8988T (cell line): Measurements from ENCODE around the gene KPNA2.
"Not testable (repeated sequence)": the region's sequence is repeated elsewhere in the genome, so short reads cannot be mapped to it uniquely, and the experiment has no call there.

Experiments used
- DNase-seq: peaks from one replicate; pipeline ENCODE4 v3.0.0; 2011

KPNA2 gene

DNA sequence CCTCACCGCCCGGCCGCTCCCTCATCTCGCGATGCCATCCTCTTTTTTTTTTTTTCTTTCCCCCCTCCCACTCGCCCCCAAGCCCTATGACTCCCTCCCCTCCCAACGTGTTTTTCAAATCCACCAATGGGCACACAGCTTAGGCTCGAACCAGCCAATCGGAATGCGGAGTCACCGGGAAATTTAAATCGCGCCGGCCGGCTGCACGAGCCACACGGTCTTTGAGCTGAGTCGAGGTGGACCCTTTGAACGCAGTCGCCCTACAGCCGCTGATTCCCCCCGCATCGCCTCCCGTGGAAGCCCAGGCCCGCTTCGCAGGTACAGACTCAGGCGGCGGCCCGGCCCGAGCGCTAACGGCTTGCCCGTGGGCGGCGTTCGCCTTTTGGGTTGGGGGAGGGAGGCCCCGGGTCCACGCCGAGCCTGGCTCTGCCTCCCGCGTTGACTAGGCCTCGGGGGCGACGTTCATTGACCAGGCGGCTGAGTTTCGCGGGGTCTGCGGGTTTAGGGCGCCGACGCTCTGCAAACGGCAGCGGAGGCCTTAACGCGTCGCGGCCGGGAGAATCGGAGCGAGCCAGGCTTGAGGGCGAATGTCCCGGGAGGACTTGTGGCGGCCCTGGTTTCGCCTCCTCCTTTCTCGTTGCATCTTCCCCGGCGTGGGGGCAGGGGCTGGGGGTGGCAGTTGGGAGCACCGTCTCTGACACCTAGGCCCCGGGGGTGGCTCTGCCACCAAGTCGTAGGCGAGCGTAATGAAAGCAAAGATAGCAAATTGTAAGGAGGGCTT lies at the start of gene KPNA2:
Gene KPNA2 (plus strand): TSS at position 213 of the 781 bp plus-strand sequence. CDS start 1,398 bp downstream, outside the sequence.
- DNase-seq: peak; percentile 62

DNA sequence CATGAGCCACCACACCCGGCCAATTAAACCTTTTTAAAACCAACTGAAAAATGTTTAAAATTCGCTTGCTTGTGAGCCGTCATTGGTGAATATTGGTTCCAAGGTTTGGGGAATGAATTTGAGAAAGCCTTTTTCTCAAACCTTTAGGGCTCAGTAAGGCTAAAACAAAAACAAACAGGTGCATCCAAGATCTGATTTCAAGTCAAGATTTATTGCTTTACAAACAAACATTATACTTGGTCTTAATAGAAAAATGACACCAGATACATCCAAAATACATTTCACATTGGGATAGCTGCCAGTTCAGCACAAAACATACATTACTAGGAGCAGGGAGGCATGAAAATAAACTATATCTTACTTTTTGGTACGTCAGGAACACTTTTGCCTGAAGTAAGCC lies 44.6 kb upstream of the KPNA2 start:
- no peak for DNase-seq

DNA sequence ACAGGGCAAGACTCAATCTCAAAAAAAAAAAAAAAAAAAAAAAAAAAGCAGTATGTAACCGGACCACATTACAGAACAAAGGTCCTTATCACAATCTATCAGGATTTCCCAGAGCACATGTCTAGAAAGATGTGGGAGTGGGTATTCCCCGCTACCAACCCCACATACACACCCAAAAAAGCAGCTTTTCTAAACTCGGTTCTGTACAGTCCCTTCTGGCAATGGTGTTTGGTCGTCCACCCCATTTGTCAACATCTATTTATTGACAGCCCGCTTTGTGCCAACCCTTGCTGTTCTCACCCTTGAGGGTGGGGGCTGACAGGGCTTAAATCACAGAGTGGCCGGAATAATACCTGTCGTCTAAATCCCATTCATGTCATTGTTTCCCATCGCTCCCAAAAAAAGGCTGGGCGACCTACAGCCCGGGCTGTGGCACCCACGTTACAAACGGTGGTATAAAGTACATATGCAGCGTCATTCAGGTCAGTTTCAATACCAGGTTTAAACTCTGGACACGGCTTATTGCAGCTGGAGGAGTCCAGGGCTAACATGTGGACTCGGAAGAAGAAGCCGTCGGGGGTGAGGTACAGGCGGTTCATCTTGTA lies 42.9 kb upstream of the KPNA2 start:
- DNase-seq: no peak

DNA sequence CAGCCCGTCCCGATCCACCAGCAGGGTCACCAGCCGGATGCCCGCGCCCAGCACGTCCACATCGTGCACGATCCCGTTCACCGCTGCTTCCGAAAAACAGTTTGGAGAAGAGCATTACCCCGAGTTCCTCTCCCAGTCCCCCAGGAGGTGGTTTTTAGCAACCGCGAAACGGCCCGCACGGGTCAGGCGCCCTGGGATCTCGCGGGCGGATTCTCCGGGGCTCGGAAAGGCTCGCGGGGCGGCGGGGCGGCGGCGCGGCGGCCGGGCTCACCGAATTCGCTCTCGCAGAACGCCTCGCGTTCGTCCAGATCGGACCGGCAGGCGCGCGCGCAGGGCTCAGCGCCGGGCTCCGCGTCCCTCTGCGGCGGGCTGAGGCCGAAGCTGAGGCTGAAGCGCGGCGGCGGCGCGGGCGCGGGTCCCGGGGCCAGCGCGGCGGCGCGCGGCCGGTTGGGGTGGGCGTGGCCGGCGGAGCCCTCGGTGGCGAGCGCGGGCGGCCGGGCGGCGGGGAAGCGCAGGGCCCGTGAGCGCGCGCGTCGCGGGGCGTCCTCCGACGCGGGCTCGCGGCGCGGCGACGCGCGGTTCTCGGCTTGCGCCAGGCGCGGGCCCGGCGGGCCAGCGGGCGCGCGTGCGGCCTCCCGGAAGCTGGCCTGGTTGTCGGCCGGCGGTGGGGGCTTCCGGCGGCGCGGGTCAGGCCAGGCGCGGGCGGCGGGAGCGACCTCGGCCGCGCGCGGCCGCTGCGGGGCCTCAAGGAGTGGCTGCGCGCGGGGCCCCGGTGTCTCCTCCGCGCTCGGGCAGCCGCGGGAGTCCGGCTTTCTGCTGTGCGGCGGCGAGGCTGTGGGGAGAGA lies 42.2 kb upstream of the KPNA2 start:
- DNase-seq: peak; percentile 66

DNA sequence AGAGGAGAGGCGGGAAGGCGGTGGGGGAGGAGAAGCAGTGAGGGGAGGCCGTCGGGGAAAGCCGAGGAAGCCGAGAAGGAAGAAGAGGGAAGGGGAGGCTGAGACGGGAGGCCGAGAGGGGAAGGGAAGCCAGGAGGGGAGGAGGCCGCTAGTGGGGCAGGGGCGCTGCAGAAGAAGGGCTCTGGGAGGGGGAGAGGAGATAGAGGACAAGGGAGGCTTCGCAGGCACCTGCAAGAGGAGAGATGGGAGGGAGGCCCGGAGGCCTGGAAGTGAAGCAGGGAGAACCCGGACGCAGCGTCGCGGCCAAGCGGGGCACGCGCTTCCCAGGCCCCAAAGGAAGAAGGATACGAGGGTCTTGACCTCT lies 41.6 kb upstream of the KPNA2 start:
- DNase-seq: no peak

DNA sequence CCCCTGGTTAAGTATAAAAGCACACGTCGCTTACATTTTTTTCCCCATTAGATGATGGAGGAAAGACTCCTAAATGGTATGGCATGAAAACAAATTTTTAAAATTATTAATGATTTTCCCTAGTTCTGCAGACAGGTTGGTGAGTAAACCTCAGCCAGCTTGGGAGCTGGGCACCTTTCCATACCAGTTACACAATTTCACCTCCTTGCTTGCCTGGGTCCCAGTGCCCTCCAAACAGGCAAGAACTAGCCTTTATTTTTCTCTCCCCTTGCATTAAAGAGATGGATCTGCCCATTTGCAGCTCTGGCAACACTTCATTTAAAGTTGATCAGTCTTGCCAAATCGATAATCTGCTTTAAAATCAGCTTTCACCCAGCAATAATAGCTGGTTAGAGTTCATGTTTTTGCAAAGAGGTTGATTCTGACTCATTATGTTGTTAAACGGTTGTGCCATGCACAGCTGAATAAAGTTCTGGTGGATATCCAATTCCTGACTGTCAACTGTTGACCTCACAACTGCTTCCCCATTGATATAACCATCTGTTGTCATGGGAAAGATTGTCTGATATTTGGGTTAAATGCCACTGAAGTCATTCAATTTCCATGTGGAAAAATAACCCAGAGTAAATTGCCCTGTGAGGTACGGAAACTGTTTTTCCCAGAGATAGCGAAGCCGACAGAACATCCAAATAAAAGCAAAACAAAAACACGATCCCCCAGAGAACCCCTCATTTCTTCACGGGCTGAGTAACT lies 40.5 kb upstream of the KPNA2 start:
- no peak for DNase-seq

DNA sequence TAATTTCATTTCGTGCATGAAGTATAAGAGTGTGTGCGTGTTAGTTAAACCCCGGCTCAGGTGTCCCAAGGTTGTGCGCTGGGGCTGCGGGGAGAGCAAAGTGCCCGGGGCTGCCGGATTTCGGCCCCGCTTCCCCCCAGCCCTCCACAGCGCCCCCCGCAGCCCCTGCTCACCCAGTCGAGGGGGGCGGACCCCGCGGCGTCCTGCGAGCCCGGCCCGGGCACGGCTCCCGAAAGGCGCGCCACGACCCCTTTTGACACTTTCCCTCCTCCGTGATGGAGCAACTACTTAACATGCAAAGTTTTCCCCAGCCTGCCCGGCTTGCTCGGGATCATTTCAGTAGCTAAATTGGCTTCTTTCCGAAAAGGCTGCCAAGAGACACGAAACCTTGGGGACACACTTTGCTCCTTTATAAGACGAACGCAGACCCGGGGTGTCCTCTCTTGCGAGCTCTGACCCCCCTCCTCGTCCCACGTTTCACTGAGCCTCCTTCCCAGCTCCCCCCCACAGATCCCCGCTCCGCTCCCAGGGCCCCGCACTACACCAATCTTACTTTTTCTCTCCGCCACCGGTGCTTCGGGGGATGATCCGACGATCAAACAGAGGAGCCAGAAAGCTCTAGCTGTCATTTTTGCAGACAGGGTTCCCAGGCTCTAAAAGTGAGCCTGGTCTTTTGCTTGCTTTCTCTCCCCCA lies 39.8 kb upstream of the KPNA2 start:
- DNase-seq: peak; percentile 34

DNA sequence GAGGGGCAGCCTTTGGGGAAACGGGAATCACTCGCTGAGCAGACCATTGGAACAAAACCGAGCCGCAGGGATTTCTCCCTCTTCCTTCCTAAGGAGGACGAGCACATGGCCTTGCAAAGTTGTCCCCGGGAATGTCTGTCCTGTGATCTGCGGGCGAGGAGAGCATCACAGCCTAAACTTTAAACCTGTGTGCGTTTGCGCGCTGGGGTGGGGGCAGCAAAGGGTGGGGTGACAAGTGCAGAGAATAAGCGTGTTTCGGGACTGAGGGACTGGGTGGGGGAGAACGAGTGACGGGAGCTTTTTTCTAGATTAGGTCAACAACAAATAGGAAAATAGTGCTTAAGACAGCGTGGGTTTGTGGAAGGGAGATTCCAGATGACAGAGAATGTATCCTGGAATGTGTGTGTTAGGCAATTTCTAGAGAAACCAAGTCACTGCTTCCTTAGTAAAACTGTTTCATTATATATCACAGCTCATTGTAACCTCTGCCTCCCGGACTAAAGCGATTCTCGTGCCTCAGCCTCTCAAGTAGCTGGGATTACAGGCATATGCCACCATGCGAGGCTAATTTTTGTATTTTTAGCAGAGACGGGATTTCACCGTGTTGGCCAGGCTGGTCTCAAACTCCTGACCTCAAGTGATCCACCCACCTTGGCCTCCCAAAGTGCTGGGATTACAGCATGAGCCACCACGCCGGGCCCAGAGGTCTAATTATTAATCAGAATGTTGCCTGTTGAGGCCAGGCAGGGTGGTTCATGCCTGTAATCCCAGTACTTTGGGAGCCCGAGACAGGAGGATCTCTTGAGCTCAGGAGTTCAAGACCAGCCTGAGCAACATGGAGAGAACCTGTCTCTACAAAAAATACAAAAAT lies 39.0 kb upstream of the KPNA2 start, which contains the start of gene C17orf58:
Gene C17orf58 (minus strand): TSS at position 169 of the 871 bp plus-strand sequence. CDS start 271 bp downstream, outside the sequence.
- DNase-seq: not testable (repeated sequence)

DNA sequence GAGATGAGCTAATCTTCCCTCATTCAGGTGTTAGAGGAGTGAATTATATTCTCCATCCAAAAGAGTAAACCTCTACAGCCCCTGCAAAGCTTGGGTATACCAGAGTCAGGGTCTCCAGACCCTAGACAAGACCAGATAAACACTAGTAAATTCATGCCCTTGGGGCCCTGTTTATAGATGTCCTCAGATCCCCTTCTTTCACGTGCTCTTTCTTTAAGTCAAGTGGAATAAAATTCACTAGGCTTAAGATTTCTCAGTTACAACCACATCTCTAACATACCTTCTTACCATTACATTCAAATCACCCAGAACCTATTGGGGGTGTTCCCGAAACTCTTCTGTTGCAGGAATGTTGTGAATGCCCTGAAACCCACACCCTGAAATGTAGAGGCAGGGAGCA lies 37.1 kb upstream of the KPNA2 start:
- DNase-seq: no peak

DNA sequence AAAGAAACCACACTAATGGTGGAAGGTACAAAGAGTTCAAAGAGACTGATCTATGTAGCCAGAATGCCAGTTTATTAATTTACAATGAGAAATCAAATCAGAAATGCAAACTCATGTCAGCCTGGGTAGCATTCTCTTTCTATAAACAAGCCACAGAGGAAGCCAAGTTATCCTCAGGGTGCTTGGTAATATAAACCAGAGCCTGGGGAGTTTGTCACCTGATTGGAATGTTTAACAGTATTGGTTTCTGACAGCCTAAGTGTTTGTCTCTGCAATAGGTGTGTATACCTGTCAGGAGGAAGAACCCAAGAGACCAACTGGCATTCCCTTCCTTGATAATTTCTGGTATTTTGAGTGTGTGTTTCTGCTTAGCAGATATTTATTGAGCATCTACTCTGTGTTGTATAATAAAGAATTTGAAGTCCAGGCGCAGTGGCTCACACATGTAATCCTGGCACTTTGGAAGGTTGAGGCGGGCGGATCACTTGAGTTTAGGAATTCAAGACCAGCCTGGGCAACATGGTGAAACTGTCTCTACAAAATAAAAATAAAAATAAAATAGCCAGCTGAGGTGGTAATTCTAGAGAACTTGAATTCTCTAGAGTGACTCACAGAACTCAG lies 36.1 kb upstream of the KPNA2 start:
- DNase-seq: no peak

DNA sequence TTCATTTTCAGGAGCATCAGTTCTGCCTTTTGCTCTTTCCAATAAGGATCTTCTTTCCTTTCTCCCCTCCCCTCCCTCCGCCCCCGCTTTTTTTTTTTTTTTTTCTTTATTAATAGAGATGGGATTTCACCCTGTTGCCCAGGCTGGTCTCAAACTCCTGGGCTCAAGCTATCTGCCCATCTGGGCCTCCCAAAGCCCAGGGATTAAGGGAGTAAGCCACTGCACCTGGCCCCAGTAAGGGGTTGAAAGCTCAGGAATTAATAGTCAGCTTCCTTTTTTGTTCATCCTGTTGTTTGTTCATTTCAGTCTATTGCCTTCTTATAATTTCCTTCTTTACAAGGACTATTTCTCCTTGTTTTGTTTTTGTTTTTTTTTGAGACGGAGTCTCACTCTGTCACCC lies 31.3 kb upstream of the KPNA2 start:
- no peak for DNase-seq

DNA sequence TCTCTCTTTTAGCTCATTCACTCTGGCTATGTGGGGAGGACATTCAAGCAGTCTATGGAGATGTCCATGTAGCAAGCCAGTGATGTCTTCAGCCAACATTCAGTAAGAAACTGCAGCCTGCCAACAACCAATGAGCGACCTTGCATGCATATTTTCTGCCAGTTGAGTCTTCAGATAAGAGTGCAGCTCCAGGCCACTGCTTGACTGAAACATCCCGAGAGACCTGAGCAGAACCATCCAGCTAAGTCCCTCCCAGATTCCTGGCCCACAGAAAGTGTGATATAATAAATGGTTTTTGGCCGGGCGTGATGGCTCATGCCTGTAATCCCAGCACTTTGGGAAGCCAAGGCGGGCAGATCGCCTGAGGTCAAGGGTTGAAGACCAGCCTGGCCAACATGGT lies 28.7 kb upstream of the KPNA2 start:
- no peak for DNase-seq

DNA sequence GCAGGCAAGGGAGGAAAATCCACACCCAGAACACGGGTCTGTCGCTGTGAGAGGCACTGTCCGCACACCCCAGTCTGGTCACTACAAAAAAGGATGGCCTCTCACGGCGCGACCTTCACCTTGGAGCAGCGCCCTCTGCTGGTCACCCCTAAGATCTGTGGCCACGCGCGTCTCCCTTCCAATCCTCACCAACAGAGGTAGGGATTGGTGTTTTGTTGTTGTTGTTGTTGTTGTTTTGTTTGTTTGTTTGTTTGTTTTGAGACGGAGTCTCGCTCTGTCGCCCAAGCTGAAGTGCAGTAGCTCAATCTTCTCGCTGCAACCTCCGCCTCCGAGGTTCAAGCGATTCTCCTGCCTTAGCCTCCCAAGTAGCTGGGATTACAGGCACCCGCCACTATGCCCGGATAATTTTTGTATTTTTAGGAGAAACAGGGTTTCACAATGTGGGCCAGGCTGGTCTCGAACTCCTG lies 24.3 kb upstream of the KPNA2 start:
- no peak for DNase-seq

DNA sequence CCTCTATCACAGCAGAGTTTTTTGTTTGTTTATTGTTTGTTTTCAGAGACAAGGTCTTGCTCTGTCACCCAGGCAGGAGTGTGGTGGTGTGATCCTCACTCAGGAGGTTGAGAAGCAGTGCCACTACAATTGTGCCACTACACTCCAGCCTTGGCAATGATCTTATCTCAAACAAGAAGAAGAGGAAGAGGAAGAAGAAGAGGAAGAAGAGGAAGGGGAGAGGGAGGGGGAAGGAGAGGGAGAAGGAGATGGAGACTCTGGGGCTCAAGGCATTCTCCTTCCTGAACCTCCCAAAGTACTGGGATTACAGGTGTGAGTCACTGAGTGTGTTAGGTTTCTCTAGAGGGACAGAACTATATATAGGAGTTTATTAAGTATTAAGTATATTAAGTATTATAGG lies 22.1 kb upstream of the KPNA2 start:
- DNase-seq: no peak

DNA sequence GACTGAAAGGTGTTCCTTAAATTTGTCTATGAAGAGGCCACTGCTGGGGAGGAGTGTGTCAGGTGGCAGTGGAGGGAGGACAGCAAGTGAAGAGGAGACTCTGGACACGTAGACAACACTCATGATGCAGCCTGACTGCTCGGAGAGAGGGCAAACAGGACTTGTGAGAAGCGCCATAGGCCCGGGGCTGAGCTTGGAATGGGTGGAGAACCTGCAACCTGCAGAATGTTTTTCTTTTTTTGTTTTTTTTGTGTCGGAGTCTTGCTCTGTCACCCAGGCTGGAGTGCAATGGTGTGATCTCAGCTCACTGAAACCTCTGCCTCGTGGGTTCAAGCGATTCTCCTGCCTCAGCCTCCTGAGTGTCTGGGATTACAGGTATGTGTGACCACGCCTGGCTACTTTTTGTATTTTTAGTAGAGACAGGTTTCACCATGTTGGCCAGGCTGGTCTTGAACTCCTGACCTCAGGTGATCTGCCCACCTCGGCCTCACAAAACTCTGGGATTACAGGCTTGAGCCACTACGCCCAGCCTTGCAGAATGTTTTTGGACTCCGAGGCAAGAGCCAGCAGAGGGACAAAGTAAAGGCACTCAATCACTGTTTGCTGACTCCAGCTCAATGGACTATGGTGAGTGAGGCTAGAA lies 20.3 kb upstream of the KPNA2 start:
- DNase-seq: no peak

DNA sequence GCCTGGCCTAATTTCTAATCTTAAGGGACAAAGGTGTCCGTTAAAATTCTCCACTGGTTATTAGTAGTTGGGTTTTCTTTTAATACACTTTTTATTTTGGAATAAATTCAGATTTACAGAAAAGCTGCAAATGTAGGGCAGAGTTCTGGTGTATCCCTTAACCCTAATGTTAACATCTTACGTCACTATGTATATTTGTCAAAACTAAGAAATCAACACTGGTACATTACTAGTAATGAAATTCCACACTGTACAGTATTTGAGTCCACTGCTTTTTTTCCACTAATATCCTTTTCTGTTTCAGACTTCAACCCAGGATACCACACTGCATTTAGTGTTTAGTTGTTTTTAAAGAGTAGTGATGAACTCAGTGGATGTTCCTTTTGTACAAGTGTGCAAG lies 18.7 kb upstream of the KPNA2 start:
- DNase-seq: no peak

DNA sequence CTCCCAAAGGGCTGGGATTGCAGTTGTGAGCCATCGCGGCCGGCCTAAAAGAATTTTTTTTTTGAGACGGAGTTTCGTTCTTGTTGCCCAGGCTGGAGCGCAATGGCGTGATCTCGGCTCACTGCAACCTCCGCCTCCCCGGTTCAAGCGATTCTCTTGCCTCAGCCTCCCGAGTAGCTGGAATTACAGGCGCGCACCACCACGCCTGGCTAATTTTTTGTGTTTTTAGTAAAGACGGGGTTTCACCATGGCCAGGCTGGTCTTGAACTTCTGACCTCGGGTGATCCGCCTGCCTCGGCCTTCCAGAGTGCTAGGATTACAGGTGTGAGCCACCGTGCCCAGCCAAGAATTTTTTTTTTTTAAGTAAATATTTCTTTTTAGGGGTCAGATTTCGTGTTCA lies 17.0 kb upstream of the KPNA2 start:
- DNase-seq: not testable (repeated sequence)

DNA sequence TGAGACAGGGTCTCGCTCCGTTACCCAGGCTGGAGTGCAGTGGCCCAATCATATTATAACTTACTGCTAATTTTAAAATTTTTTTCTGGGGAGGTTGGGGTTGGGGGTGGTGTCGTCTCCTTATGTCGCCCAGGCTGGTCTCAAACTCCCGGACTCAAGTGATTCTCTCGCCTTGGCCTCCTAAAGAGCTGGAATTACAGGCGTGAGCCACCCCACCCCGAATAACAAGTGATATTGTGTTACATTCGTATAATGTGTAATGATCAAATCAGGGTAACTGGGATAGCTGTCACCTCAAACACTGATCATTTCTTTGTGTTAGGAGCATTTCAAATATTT lies 16.2 kb upstream of the KPNA2 start:
- no peak for DNase-seq

DNA sequence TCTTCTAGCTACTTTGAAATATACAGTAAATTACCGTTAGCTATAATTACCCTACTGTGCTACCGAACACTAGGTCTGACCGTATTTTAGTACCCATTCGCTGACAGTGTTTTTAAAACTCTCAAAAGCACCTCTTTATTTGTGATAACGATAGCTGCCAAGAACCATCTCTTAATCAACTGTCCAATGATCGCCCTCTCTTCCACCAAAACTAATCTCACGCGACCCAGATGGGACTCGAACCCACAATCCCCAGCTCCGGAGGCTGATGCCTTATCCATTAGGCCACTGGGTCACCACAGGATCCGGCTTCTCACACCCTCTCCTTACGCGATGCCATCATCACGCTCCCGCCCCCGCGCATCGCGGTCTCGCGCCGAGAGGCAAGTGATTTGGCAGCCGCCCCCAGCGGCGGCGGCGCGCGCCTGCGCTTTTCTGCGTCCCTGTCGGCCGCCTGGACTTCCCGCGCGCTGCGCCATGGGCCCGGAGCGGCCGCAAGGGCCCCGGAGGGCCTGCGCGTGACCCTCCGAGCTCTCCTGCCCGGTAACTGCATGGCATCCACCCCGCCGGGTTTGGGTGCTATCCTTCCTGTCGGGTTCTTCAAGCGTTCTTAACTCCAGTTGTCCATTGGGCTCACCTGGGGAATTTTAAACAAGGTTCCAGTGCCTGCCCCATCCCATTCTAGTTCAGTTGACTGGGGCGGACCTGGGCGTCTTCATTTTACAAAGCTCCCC lies 15.7 kb upstream of the KPNA2 start:
- peak; percentile 76 for DNase-seq

DNA sequence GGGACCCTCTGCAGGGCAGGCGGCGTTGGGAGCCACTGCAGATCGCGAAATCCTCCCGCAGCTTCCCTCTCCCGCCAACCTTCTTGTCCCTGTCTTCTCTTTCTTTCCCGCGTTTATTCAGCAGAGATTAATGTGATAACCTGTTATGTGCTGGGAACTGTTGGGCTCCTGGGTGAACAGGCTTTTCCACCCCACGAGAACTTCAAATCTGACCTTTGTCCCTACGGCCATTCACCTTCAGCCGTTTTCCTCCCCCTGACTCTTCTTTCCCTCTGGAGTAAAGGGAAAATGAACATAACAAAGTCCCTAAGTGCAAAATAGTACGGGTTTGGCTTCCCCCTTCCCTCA lies 15.2 kb upstream of the KPNA2 start:
- no peak for DNase-seq
